ENCODE results near the gene HNRNPH3. TPM values are rescaled to one million over a fixed set of nuclear protein-coding genes. Genes with fewer than 3 reads are reported as not detected.
A peak's percentile ranks its signal among the peaks of the same experiment; 100 is the strongest.

Gene HNRNPH3, protein sequence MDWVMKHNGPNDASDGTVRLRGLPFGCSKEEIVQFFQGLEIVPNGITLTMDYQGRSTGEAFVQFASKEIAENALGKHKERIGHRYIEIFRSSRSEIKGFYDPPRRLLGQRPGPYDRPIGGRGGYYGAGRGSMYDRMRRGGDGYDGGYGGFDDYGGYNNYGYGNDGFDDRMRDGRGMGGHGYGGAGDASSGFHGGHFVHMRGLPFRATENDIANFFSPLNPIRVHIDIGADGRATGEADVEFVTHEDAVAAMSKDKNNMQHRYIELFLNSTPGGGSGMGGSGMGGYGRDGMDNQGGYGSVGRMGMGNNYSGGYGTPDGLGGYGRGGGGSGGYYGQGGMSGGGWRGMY
- 10 to 100 TPM; 30.6 to 63.4 (median 56.3) TPM for total RNA-seq

DNA sequence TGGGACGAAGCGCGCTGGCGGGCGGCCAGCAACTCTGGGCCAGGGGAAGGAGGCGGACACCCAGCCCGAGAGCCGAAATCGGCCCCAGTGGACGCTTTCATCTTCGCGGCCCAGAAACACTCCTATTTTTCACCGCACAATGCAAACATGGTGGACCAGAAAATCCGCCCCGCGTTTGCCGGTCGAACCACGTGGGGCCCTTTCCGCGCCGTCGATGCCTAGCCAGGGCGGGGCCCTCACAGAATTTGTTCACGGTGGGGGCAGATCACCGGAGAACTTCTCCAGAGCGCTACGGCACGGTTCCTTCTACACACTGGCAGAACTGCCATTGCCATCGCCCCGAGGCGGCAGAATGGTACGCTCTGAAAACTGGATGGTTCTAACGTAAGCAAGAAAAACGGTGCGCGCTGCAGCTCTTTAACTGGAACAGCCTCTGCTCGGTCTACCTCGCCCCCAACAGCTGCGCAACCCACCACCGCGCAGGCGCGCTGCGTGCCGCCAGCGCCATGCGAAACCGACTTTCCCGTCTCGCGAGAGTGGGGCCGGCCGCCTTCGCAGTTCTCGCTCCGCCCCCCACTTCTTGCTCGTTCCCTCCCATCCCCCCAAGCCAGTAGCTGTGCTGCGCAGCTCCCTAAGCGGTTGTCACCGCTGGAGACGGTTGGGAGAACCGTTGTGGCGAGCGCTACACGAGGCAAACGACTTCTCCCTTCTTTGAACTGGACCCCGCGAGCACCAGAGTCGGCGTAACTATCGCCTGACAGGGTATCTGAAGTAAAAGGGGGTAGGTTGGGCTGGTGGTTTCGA lies at the start of gene HNRNPH3:
Gene HNRNPH3 (plus strand): TSS at position 610 of the 804 bp plus-strand sequence. CDS start 5,158 bp downstream, outside the sequence.
- Histone ChIP-seq H3K27me3 (no peaks in the 10 kb centered on the region), H3K36me3 (no peaks in the 10 kb centered on the region), H3K4me3 (peak within 1 kb of the TSS; percentile 81 to 91), H3K9me3 (no peaks in the 10 kb centered on the region), H3K4me1 (peaks cover 0 to 60% (median 9%) of the 10 kb centered on the region in 3 donors), H3K27ac (peak within 1 kb of the TSS; percentile 96 to 99 (median 98))
- 0% methylated on average over 11 of the region's 73 CpGs; no CpG with 5 or more reads in 1 of the 2 donors for WGBS, 2 donors (ENCODE audit: low coverage in 1 of 2)
- TF ChIP-seq POLR2AphosphoS5 (IDR thresholded peaks at IDR 0.05): peak; percentile 99
- TF ChIP-seq POLR2A (IDR thresholded peaks at IDR 0.05): peak; percentile 97 to 98
- no peak for TF ChIP-seq EP300 (IDR thresholded peaks at IDR 0.05)
- TF ChIP-seq, protein P1, sequence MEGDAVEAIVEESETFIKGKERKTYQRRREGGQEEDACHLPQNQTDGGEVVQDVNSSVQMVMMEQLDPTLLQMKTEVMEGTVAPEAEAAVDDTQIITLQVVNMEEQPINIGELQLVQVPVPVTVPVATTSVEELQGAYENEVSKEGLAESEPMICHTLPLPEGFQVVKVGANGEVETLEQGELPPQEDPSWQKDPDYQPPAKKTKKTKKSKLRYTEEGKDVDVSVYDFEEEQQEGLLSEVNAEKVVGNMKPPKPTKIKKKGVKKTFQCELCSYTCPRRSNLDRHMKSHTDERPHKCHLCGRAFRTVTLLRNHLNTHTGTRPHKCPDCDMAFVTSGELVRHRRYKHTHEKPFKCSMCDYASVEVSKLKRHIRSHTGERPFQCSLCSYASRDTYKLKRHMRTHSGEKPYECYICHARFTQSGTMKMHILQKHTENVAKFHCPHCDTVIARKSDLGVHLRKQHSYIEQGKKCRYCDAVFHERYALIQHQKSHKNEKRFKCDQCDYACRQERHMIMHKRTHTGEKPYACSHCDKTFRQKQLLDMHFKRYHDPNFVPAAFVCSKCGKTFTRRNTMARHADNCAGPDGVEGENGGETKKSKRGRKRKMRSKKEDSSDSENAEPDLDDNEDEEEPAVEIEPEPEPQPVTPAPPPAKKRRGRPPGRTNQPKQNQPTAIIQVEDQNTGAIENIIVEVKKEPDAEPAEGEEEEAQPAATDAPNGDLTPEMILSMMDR (IDR thresholded peaks at IDR 0.05): peak in 2 of 4 experiments; percentile 25 to 39
- peak; percentile 92 for ATAC-seq

DNA sequence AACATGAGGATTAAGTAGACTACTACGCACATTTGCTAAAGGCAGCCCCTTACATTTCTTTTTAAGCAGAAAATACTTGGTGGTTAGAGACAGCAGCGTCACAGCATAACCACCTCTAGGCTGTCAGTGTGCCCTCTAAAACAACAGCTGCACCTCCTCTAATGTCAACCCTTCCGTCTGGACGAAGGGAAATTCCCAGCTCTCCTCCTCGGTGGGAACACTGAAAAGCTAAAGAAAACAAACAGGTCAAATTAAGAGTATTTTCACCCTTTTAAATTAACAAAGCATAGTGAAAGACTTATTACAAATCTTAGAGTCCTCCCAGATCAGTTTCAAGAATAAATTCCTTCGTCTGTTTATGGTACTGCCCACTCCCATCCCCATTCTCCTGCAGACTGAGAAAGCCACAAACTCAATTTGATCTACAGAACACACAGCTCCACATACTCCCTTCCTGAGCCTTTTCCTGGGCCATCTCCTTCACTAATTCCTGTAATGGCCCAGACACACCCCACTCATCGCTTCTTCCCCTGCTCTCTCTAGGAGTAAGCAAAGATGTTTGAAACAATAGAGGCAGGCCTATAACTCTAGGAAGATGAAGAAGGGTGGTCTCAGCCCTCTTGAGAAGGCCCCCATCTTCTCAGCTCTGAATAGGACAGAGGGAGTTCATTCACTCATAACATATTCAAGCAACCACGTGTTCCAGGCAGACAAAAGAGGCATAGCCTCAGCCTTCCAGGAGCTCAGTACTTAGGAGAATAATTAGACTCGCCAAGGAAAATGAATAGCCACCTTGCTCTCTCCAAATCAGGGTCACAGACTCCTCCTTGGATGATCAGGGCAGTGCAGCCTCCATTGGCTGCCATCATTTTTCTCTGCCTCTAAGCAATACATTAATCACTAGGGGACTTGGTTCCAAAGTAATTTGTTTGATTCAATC lies 47.5 kb upstream of the HNRNPH3 start:
- 30 to 53% methylated on average over 4 to 8 of the region's 9 CpGs for WGBS, 2 donors (ENCODE audit: low coverage in 1 of 2)
- ATAC-seq: no peak
- Histone ChIP-seq H3K27me3 (no peaks in the 10 kb centered on the region), H3K27ac (no peak overlapping the region), H3K4me1 (no peaks in the 10 kb centered on the region), H3K36me3 (no peaks in the 10 kb centered on the region), H3K9me3 (no peaks in the 10 kb centered on the region), H3K4me3 (no peak overlapping the region)
- TF ChIP-seq EP300 (IDR thresholded peaks at IDR 0.05) (no peak), POLR2AphosphoS5 (IDR thresholded peaks at IDR 0.05) (no peak), POLR2A (IDR thresholded peaks at IDR 0.05) (no peak)
- TF ChIP-seq, protein P1 (IDR thresholded peaks at IDR 0.05): no peak

DNA sequence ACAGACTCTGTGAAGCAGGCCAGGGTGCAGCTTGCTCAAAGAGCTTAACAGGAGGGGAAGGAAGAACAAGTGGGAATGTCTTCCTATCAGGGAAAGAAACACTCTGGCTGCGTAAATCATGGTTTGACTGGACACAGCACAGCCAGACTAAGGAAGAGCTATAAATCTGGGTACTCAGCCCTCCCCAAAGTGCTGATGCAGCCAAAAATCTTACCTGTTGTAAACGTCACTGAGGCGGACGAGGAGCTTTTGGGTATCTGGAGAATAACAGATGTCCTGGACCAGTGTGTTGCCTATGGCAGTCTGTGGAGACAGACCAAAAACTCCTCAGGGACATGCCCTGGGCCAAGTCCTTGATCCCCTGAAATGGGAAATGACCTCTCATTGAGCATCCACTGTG lies 43.1 kb upstream of the HNRNPH3 start:
- Histone ChIP-seq H3K27me3 (no peaks in the 10 kb centered on the region), H3K4me1 (no peaks in the 10 kb centered on the region), H3K4me3 (no peak overlapping the region), H3K36me3 (no peaks in the 10 kb centered on the region), H3K9me3 (no peaks in the 10 kb centered on the region), H3K27ac (no peak overlapping the region)
- no peak for ATAC-seq
- TF ChIP-seq EP300 (IDR thresholded peaks at IDR 0.05): no peak
- TF ChIP-seq, protein P1 (IDR thresholded peaks at IDR 0.05): no peak
- TF ChIP-seq POLR2AphosphoS5 (IDR thresholded peaks at IDR 0.05): no peak
- TF ChIP-seq POLR2A (IDR thresholded peaks at IDR 0.05): no peak
- 91 to 100% methylated on average over 1 to 4 of the region's 4 CpGs for WGBS, 2 donors (ENCODE audit: low coverage in 1 of 2)

DNA sequence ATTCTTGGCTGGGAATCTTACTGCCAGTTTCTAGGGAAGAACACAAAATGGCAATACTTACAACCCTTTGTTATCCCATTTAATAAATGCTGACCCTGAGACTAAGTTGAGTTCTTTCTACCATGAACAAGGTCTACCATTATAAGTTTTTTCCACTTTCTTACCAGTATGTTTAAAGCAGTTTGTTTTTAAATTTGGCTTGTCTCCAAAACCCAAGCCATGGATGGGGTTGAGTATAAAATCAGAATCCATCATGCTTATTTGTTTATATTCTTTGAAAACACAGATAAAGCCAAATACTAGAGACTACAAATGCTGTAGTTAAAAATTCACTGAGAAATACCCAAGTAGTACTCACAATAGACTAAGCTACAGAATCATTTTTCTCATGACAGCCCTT lies 41.1 kb upstream of the HNRNPH3 start:
- Histone ChIP-seq H3K4me1 (no peaks in the 10 kb centered on the region), H3K36me3 (peaks cover 0 to 1% of the 10 kb centered on the region in 2 donors), H3K9me3 (no peaks in the 10 kb centered on the region), H3K27me3 (no peaks in the 10 kb centered on the region), H3K27ac (no peak overlapping the region), H3K4me3 (no peak overlapping the region)
- ATAC-seq: no peak
- TF ChIP-seq, protein P1 (IDR thresholded peaks at IDR 0.05): no peak
- no peak for TF ChIP-seq POLR2AphosphoS5 (IDR thresholded peaks at IDR 0.05)
- no peak for TF ChIP-seq EP300 (IDR thresholded peaks at IDR 0.05)
- no peak for TF ChIP-seq POLR2A (IDR thresholded peaks at IDR 0.05)
